Stimulated activated CD4-positive, alpha-beta T cell treated with anti-CD3 and anti-CD28 coated beads, Interleukin-15, amount 100 ng/mL, for 24 hours (primary cell): ENCODE data around the gene TMEM132D.
"Not testable (repeated sequence)": the region's sequence is repeated elsewhere in the genome, so short reads cannot be mapped to it uniquely, and the experiment has no call there.

Experiments
- DNase-seq: peaks from one replicate; pipeline ENCODE4 v3.0.0-alpha.2; 2020

The TMEM132D gene

DNA sequence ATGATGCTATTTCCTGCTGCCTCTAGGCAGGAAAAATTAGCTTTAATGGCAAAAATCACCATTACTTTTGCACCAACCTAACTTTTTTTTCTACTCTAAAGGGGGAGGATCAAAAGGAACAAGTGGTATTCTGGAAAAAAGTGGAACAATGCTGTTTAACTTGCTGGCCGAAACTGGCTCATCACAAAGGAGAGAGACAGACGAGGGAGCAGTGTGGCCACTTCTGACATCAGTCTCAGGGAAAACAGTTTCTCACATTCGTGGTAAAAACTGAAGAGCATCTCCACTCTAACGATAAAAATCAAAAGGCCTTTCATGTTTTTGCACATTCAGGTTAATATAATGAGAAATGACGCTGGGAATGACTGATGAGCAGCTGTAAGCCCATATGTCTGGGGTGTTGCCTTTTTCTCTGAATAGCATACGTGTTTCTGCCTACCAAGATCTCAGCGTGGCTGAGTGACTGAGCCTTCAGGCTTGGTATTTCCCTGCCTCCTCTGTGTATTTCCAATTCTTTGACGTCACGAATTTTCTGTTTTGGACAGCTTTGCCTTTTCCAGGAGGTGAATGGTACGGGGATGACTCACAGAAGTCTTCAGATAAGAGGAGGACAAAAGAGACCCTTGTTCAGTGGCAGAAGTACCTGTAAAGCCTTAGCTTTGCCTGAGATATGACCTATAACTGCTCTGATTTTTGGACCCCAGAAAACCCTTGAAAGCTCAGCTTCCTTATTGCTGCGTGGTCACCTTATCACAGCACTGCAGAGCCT, 691.8 kb downstream of the TMEM132D start:
- DNase-seq = no peak

DNA sequence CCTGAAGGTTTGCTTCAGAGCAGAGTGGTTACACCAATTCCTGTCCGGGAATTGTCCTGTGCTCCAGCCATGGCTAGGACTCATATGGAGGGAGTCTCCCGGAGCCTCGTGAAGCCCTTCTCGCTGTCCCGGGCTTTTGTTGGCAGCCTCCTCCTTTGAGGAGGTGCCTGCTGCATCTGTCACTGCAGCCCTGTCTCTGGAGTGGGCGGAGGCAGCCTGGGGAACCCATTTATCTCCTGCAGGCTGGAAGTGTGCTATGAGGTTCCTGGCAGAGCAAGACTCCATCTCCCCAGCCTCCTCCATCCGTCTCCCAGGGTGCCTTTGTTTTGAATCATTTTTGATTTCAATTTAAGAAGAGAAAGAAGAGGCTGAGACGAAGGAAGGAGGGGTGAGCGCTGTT, 695.3 kb downstream of the TMEM132D start:
- no peak for DNase-seq

DNA sequence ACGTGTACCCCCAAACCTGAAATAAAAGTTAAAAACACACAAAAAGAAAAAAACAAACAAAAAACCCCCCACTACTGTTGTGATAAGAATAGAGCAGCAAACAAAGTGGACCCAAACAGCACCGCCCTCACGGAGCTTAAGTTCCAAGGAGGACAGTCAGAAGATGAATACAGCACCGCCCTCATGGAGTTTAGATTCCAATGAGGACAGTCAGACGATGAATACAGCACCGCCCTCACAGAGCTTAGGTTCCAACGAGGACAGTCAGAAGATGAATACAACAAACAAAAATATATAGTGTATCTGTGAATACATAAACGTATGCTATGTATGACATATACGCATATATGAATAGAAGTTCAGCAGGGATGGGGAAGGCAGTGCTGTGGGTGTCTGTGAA, 696.7 kb downstream of the TMEM132D start:
- no peak for DNase-seq

DNA sequence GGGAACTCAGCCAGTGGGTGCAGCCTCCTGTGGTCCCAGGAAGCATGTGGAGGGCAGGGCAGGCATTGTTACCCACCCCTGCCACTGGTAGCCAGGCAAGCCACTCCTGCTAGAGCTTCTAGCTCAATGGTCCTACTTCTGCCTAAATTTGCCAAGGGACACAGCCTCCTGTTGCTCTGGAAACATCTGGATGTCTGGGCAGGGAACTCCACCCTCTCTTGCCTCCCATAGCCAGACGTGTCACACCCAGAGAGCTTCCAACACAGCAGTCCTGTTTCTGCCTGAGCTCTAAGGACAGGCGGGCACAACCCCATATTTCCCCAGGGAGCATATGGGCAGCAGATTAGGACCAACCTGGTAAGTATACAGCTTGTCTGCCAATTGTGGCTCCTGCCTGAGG, 700.4 kb downstream of the TMEM132D start:
- DNase-seq = no peak

DNA sequence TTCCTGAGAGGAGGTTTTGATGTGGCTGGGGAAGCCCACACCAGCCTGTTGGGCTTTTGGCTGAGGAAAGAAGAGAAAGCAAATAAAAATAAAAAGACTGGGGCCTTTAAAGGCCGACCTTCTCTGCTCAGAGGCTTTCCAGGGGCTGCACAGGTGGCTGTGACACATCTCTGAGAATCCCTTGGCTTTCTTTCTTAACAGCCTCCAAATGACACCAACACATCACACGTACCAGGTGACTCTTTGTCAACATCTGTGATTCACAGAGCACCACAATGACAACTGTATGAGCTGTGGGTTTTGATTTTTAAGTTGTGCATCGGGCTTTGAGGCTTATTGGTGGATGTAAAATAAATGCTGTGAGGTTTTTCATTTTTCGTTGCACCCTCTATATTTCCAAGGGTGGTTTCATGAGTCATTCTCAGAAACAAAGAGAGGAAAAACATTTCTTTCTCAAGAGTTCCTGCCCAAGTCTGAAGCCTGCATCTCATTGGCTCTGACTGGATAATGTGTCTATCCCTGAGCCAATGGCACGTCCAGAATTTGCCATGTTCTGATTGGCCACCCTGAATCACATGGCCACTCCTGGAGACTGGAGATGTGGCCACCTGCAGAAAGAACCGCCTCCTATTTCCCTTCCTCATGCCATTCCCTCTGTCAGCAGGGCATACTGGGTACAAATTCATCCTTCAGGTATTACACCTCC, 701.6 kb downstream of the TMEM132D start:
- no peak for DNase-seq

DNA sequence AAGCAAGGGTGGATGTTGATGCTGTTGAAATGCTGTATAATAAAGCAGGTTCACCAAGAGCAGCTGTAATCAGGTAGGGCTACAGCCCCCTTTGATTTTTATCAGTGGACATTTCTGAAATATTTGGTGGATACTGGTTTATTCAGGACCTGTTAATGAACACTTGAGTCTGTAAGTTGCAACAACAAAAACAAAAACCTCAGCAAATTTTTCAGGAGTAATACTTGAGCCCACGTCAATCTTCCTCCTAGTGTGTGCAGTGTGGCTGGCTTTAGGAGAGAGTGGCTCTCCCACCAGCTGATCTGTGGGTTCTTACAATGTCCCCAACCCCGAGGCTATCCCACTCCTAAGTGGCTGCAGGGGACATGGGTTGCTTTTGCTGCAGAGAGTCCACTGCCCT, 702.8 kb downstream of the TMEM132D start:
- DNase-seq = no peak

DNA sequence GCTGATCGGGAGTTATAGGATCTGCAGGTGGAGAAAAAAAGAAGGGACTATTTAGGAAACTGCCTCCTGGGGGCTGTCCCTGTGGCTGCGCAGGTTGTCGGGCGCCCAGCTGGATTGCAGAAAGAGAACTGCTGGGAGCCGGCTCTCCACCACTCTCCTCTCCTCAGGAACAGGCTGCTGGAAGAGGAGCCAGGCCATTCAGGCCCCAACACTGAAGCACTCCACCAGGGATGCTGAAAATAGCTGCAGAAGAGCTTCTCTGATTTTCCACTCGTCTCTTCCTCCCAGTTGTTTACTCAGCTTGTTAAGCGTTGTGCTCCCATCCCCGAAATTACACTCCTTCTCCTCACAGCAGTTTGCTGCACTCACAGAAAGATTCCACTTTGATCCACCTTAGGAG, 703.2 kb downstream of the TMEM132D start:
- no peak for DNase-seq

DNA sequence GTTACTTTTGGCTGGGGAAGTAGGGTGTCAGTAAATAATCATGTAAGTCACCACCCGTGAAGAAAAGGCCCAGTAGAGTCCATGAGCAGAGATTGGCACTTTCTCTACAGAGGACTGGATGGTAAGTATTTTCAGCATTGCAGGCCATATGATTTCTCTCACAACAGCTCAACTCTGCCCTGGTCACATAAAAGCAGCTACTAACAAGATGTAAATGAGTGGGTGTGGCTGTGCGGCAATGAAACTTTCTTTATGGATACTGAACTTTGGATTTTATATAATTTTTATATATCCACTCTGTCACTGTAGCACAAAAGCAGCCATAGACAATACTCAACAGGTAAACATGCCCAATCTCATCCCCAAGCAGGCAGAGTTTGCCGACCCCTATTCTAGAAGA, 706.9 kb downstream of the TMEM132D start:
- no peak for DNase-seq

DNA sequence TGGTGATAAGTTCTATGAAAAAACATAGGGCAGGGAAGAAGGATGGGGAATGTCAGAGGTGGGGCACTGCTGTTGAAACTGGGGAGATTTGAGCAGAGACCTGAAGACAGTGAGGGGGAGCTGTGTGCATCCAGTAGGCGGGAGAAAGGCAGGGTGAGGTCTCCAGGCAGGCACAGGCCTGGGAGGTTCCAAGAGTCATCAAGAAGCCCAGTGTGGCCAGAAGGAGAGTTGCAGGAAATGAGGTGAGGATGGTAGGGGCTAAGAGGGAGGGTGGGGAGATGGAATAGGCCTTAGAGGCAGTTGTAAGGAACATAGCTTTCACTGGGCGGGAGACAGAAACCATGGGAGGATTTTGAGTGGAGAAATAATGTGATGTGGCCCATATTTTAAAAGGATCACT, 708.7 kb downstream of the TMEM132D start:
- DNase-seq = no peak

DNA sequence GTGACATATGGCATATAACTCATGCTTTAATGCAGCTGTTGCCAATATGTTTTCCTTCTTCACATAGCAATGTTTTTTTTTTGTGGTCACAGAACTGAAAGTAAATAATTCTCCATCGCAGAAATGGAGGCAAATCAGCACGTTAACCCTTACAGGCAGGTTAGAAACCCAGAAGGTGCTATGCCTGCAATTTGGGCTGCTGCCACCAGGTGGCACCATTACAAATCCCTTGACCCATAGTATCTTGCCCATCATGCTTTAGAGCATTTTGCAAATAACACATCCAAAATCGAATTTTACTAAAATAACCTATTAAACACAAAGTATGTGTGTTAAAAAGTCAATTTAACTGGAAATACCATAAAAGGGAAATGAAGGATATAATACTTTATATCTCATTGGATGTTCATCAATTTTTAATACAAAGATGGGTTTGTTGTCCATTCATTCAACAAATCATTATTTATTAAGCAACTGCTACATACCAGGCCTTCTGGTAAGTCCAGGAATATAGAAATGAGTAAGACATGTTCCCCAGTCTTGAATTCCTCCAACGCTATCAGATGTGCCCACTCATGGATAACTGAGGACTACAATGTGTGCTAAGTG, 710.5 kb downstream of the TMEM132D start:
- DNase-seq = peak; percentile 27

DNA sequence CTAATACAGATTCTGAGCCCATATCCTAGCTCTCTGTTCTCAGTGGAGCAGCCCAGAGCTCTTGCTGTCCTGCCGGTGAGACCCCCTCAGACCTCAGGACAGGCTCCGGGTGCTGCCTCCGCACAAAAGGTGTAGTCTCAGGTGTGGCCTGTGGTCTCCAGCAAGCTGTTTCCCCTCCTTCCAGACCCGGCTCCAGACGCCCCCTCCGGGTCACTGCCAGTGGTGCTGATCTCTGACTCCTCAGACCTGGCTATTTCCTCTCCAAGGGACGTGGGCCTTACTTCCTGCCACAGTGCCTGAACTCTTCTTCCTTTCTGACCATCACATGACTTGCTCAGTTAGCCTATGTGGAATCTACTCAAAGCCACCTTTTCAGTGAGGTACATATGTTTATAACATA, 713.0 kb downstream of the TMEM132D start:
- no peak for DNase-seq

DNA sequence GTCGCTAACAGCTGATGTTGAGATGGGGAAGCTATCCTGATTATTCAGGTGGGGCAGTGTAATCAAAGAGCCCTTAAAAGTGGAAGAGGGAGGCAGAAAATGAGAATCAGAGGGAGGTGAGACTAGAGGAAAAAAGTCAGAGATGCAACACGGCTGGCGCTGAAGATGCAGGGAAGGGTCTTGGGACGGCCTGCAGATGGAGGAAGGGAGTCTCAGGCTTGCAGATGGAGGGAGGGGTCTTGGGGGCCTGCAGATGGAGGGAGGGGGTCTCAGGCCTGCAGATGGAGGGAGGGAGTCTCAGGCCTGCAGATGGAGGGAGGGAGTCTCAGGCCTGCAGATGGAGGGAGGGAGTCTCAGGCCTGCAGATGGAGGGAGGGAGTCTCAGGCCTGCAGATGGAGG, 713.9 kb downstream of the TMEM132D start:
- not testable (repeated sequence) for DNase-seq

DNA sequence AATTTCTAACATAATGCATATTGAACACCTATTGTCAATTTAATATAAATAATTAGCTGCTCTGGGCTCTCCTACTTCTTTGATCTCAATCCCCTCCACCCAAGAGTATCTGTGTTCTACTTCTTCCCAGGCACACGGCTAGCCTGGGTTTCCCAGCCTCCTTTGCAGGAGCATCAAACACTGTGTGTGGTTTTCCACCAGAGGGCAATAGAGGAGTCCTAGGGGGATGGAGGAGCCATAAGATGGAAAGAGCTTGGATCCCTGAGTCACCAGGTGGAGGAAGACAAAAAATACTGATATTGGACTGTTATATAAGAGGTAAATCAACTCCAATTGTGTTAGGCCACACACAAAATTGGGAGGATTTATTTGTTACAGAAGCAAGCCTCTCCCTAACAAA, 716.9 kb downstream of the TMEM132D start:
- no peak for DNase-seq

DNA sequence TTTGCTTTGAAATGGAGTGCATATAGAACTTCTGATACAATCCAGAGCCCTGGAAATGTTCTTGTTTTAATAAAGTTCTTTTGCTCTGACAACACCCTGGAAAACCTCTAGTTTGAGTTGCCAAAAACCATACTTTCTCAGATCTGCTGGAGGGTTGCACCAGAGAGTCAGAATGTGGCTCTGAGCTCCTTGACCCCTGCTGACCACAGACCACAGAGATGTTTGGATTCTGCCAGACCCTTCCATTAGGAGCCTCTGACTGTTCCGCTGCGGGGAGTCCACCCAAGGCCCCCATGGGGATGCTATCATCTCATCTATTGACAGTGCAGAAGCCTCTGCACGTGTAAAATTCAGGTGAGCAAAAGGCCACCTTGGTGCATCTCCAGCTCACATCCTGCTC, 718.0 kb downstream of the TMEM132D start:
- DNase-seq = no peak

DNA sequence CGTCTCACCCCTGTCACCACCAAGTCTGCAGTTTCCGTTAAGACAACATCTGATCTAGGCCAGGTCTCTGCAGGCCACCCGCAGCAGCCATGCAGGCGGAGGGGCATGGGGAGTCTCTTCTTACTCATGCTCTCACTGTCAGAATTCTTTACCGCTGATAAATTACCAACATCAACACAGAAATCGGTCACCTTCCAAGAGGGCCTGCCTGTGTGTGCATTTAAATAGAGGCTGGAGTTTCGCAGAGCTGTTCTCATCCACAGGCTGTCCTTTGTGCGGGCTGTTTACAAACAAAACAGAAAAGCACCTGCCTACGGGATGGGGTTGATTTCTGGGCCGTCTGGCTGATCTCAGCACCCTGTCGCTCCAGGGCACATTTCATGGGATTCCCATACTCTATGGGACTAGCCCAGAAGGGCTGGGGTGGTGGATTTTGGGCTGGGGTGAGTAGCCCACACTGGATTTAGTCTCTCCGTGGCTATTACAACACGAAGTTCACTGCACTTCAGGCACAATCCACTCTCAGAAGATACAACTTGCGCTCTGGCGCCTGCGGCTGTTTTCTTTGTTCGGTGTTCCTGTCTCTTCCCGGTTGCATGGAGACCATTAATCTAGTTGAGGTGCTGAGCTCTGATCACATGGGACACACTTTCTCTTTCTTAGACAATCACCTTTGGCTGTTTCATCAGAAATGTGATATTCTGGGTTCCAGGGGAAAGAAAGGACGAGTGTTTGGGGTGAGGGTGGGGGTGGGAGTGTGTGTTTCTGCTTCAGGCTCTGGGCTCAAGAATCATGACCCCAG, 719.5 kb downstream of the TMEM132D start:
- no peak for DNase-seq

DNA sequence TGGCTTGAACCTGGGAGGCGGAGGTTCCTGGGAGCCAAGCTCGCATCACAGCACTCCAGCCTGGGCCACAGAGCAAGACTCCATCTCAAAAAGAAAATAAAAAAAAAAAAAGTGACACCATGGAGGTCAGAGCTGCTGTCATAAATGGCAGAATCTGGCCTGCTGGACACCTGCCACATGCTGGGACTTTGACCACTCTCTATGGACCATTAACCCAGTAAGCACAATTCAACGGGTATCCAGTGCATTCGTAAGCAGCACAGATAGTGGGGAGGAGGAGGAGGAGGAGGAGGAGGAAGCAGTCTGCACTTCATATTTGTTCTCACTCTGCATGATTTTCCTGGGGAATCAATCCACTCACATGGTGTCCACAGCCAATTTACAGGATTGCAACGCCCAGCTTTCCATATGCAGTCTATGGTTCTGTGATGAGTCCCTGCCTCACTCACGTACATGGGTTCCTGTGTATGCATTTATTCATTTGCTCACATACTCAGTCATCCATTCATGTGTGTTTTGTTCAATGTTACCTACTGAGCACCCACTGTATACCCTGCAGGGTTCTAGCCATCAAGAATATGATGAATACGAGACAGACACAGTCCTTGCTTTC, 723.8 kb downstream of the TMEM132D start:
- DNase-seq = no peak

DNA sequence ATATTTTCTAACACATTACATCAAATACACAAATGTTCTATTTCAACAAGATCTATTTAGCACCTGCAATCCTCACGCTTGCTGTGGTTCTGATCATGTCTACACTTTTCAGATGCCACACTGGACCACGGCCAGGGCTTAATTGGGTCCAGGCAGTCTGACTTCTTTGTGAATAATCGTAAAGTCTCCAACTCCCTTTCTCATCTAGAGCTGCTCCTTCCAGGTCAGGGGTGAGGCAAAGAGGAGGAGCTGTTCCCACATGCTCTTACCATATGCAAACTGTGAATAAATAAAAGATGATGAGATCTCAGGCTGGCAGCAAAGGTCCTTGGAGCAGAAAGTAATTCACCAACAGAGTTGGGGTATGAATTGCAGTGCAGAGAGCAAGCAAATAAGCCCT, 733.9 kb downstream of the TMEM132D start:
- DNase-seq = no peak

DNA sequence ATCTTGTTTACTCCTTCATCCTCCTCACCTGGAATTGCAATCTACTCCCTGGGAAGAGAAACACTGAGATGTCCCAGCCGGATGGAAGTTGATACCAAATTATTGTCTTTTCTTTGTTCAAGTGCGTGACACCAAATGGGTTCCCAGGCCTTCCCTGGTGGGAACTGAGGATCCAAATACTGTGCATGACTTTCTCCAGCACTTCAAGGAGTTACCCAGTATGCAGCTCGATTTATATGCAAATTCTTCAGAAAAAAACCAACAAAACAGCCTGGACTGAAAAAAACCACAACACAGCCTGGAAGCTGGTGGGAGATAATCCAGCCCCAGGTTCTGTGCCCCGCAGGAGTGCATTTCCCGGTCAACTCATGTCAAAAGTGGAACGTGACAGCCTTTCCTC, 740.0 kb downstream of the TMEM132D start:
- no peak for DNase-seq

DNA sequence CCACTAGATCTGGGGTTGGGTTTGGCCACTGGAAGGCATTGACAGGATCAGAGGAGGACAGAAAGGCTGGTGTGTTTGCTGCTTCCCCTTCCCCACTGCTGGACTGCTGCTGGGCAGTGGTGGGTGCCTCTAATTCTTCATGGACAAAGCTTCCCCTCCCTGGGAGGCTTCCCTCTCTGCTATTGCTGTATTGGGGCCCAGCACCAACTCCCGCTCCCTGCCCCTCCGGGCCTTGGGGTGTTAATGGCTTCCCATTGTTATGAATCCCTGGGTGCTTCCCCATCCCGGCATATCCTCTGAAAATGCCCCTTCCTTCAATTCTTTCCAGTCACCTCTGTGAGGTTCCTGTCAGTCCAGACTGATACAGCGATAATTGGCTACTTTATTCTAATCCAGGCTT, 740.4 kb downstream of the TMEM132D start:
- no peak for DNase-seq

DNA sequence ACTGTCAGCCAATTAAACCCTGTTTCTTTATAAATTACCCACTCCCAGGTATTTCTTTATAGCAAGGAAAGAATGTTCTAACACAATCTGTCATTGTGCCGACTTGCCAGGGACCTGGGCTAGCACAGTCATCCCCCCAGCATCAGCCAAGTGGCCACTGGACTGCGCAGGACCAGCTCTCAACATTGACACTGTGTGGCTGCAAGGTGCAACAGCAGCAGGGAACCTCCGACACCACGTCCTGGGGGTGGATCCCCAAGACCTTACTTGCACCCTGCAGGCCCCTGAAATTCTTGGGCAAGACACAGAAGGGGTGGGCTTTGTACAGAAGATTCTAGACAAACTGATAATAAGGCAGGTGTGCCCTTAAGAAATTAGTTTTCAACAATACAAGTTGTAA, 741.0 kb downstream of the TMEM132D start:
- DNase-seq = no peak

DNA sequence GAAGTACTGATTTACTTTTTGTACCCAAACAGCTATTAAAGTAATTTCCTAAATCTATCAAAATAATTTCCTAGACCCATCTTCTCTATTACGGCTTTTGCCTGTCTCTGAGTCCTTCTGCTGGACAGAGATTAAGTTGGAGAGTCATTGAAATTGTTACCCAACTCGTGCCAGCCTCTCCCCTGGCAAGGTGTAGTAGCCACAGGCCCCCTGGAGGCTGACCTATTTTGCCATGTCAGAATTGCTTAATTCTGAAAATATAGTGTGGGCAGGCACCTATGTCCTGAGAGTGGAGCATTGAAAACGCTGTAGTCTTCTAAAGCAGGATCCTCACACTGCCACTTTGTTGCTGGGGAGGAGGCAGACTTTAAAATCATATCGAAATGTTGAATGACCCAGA, 742.3 kb downstream of the TMEM132D start:
- no peak for DNase-seq

DNA sequence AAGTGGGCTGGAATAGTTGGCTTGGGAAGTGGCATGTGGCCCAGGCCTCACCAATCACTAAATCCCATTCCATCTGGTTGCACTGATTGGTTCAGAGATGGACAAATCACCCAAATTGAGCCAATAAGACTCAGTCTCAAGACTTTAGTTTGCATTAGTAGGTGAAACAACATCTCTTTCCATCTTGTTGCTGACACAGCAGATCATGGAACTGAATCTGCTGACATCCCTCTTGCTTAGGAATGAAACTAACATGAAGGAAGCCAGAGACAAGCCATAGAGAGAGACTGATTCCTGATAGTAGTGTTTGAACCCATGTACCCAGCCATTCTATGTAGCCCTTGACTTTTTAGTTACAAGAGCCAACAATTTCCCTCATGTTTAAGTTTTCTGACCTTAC, 743.5 kb downstream of the TMEM132D start:
- no peak for DNase-seq
